Raji (cell line): Measurements from ENCODE around the gene AGT.

Experiments used
- POLR2A ChIP-seq: IDR thresholded peaks from 2 replicates; pipeline ENCODE4 v1.6.1; 2011; ENCODE audit warnings: low read depth, low read length, control low read depth; ENCODE audit not compliant: insufficient read depth

Gene AGT

GRCh38 chr1:230713915-230714764, at the start of gene AGT:
TSS of gene AGT (minus strand) at chr1:230714122. CDS start at chr1:230710823, 3,299 bp downstream.
- no peak for TF ChIP-seq POLR2A

GRCh38 chr1:230761443-230762167, 47.7 kb upstream of the AGT start:
- no peak for TF ChIP-seq POLR2A

GRCh38 chr1:230760360-230760827, 46.5 kb upstream of the AGT start:
- no peak for TF ChIP-seq POLR2A

- TF ChIP-seq POLR2A: no peak
Measured at GRCh38 chr1:230759369-230760065, 45.6 kb upstream of the AGT start.

GRCh38 chr1:230758709-230759368, 44.9 kb upstream of the AGT start:
- TF ChIP-seq POLR2A: no peak

GRCh38 chr1:230757856-230758708, 44.2 kb upstream of the AGT start:
- TF ChIP-seq POLR2A: no peak

GRCh38 chr1:230754796-230755195, 40.9 kb upstream of the AGT start:
- no peak for TF ChIP-seq POLR2A

GRCh38 chr1:230753586-230754251, 39.8 kb upstream of the AGT start:
- TF ChIP-seq POLR2A: no peak

GRCh38 chr1:230753191-230753585, 39.3 kb upstream of the AGT start:
- no peak for TF ChIP-seq POLR2A

GRCh38 chr1:230752407-230752806, 38.5 kb upstream of the AGT start:
- TF ChIP-seq POLR2A: no peak

- no peak for TF ChIP-seq POLR2A
Measured at GRCh38 chr1:230750986-230751625, 37.2 kb upstream of the AGT start.

- TF ChIP-seq POLR2A: no peak
Measured at GRCh38 chr1:230750576-230750975, 36.7 kb upstream of the AGT start.

GRCh38 chr1:230749635-230750034, 35.7 kb upstream of the AGT start:
- TF ChIP-seq POLR2A: no peak
